IMR-90 (cell line): ENCODE results near the gene ANO1.

ENCODE experiments used
- BHLHE40 ChIP-seq: fragments of 150-350 bp; IDR thresholded peaks from 2 replicates; pipeline ENCODE4 v1.6.1; 2016; ENCODE audit warnings: mild to moderate bottlenecking, low read depth, low read length
- CEBPB ChIP-seq: IDR thresholded peaks from 2 replicates; pipeline ENCODE4 v1.6.1; 2012; ENCODE audit warnings: low read depth, low read length, improper control_type of control experiment
- CHD1 ChIP-seq: IDR thresholded peaks from 2 replicates; pipeline ENCODE4 v1.6.1; 2012; ENCODE audit warnings: low read depth, low read length, improper control_type of control experiment
- CTCF ChIP-seq: conservative IDR thresholded peaks from 2 replicates; pipeline ENCODE4 v1.5.1; 2012; ENCODE audit warnings: mild to moderate bottlenecking, low read depth, low read length, improper control_type of control experiment
- ELK1 ChIP-seq: fragments of 150-350 bp; IDR thresholded peaks from 2 replicates; pipeline ENCODE4 v1.6.1; 2016; ENCODE audit warnings: low read depth, mild to moderate bottlenecking, low read length, moderate library complexity, borderline replicate concordance
- FOS ChIP-seq: fragments of 150-350 bp; IDR thresholded peaks from 2 replicates; pipeline ENCODE4 v1.6.1; 2016; ENCODE audit warnings: low read depth, low read length
- MXI1 ChIP-seq: IDR thresholded peaks from 2 replicates; pipeline ENCODE4 v1.6.1; 2012; ENCODE audit warnings: low read depth, mild to moderate bottlenecking, low read length, moderate library complexity, borderline replicate concordance
- NFE2L2 ChIP-seq: fragments of 150-350 bp; IDR thresholded peaks from 2 replicates; pipeline ENCODE4 v1.6.1; 2016; ENCODE audit warnings: low read depth, mild to moderate bottlenecking, low read length
- POLR2A ChIP-seq: IDR thresholded peaks from 2 replicates; pipeline ENCODE4 v1.6.1; 2012; ENCODE audit warnings: mild to moderate bottlenecking, low read depth, low read length
- RAD21 ChIP-seq: IDR thresholded peaks from 2 replicates; pipeline ENCODE4 v1.6.1; 2012; ENCODE audit warnings: low read length, improper control_type of control experiment
- RFX5 ChIP-seq: IDR thresholded peaks from 2 replicates; pipeline ENCODE4 v1.8.0; 2012; ENCODE audit warnings: low read depth, mild to moderate bottlenecking, low read length, moderate library complexity
- SMC3 ChIP-seq: fragments of 150-350 bp; IDR thresholded peaks from 2 replicates; pipeline ENCODE4 v1.6.1; 2016; ENCODE audit warnings: low read depth, mild to moderate bottlenecking, antibody characterized with exemption, low read length, moderate library complexity
- USF2 ChIP-seq: fragments of 150-350 bp; IDR thresholded peaks from 2 replicates; pipeline ENCODE4 v1.6.1; 2017; ENCODE audit warnings: mild to moderate bottlenecking, antibody characterized with exemption, low read length, low read depth

GRCh38 chr11:70138403-70138802, 60.3 kb downstream of the ANO1 start:
- TF ChIP-seq CTCF (no peak), ELK1 (no peak), RAD21 (no peak), USF2 (no peak), POLR2A (no peak), RFX5 (no peak), BHLHE40 (no peak), NFE2L2 (no peak), MXI1 (no peak), CEBPB (no peak), SMC3 (no peak), CHD1 (no peak), FOS (no peak)
